ENCODE measurements around the gene CPSF3.
A peak's percentile ranks its signal among the peaks of the same experiment; 100 is the strongest.

Gene CPSF3

DNA sequence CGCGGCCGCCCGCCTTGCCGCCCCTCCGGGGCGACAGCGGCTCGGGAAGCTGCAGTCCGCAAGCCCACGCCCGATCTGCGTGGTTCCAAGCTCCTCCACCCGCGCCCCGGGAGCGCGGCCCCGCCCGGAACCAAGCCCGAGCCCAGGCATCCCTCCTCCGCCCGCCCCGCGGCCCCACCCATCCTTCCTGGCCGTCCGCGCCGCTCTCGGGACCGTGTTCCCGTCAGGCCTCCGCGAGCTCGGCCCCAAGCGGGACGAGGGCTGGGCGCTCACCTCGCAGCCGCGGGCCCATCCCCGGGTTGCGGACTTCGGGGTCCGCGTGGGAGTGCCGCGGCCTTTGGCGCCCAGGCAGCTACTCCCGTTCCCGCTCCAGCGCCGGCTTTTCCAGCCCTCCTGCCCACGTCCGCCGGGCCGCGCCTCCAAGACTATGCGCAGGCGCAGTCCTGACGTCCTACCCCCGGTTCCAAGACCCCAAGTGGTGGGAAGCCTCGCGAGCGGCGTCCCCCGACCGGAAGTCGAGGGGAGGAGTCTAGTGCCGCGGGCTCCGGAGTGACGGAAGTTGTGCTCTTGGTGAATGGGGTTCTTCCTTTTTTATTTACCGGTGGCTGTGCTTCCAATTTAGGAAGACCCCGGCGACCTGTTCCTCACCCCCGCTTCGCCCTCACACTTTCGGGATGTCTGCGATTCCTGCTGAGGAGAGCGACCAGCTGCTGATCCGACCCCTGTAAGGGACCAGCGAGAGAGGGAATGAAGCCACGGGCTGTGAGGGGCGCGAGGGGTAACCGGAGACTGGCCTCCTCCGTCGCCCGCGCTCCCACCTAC lies at the start of gene CPSF3, which contains the start of gene ITGB1BP1:
TSS of gene CPSF3 (plus strand) at position 555 of the 822 bp plus-strand sequence. CDS start at position 675, 120 bp downstream.
TSS of gene ITGB1BP1 (minus strand) at position 429 of the 822 bp plus-strand sequence. CDS start 4,831 bp downstream, outside the sequence.
- Mint-ChIP-seq H3K27ac (ENCODE audit: low read depth) (peak within 1 kb of the TSS; percentile 93), H3K27me3 (no peaks in the 10 kb centered on the region), H3K9me3 (no peaks in the 10 kb centered on the region), H3K4me1 (peaks cover 32% of the 10 kb centered on the region), H3K4me3 (no peak within 1 kb of the TSS), H3K36me3 (ENCODE audit: insufficient read depth) (peaks cover 14% of the 10 kb centered on the region)
- peak; percentile 93 to 95 for DNase-seq (ENCODE audit: low spot score in 2 of 2)
- ATAC-seq (replicated peaks; ENCODE audit: extremely low read depth, poor library complexity, severe bottlenecking): peak; percentile 93

DNA sequence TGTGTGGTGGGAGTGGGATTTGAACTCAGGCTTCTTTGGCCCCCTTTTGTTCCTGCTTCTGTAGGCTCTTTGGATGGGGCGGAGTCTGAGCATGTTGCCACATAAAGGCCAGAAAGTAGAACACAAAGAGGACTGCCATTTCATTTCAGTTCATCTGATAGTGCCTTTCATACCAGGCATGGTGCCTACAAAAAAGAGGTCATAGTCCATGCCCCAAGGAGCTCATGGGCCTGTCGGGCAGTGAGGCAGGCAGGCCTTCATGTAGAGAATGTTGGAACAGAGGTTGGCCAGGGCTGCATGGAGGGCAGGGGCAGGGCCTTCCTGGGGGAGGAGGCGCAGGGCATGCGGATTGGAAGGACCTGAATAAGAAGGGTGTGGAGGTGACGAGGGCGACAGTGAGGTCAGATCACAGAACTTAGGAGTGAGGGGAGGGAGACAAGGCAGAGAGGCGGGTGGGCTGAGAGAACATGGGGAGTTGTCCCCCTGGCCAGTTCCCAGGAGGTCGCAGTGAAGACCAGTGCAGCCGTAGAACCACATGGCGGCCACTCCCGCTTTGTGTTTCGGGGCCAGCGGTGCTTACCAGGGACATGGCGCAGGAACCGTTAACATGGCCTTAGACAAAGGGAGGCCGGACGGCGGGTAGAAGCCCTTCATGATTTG lies 49.3 kb upstream of the CPSF3 start:
- no peak for ATAC-seq (replicated peaks; ENCODE audit: extremely low read depth, poor library complexity, severe bottlenecking)
- no peak overlapping the region for H3K4me3 Mint-ChIP-seq
- peaks cover 69% of the 10 kb centered on the region for H3K27me3 Mint-ChIP-seq
- H3K4me1 Mint-ChIP-seq: no peaks in the 10 kb centered on the region
- DNase-seq (ENCODE audit: low spot score in 2 of 2): no peak
- no peaks in the 10 kb centered on the region for H3K36me3 Mint-ChIP-seq (ENCODE audit: insufficient read depth)
- no peak overlapping the region for H3K27ac Mint-ChIP-seq (ENCODE audit: low read depth)
- no peaks in the 10 kb centered on the region for H3K9me3 Mint-ChIP-seq

GRCh38 chr2:9375857-9376428 lies 47.5 kb upstream of the CPSF3 start:
- Mint-ChIP-seq H3K4me3 (no peak overlapping the region), H3K36me3 (ENCODE audit: insufficient read depth) (no peaks in the 10 kb centered on the region), H3K27me3 (peaks cover 55% of the 10 kb centered on the region), H3K9me3 (no peaks in the 10 kb centered on the region), H3K27ac (ENCODE audit: low read depth) (no peak overlapping the region), H3K4me1 (no peaks in the 10 kb centered on the region)
- DNase-seq (ENCODE audit: low spot score in 2 of 2) (no peak), ATAC-seq (replicated peaks; ENCODE audit: extremely low read depth, poor library complexity, severe bottlenecking) (no peak)

DNA sequence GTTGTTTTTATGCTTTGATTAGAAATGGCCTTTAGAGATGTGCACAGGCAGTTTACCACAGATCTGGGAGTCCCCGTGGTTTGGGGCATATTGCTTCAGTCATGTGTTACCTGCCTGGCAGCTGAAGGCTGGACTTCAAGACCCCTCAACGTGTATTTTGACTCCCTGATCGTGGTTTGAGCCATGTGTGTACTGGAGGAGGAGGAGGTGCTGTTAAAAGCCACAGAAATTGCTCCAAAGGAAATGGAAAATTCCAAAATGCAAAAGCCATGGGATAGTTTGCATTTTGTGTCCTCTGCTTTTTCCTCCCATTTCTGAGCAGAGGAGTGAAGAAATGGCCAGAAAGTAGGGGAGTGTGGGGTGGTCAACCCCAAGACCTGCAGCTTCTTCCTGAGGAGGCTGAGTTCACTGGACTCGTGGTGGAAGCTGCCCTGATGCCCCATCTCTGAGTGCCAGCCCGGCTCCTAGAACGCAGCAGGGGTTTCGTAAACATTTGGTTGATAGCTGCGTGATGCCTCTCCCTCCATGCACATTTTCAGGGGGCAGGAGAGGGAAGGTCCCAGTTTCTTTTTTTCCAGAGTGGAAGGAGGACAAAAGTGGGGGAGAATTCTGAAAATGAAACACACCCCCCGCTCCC lies 45.9 kb upstream of the CPSF3 start:
- no peak overlapping the region for H3K4me3 Mint-ChIP-seq
- DNase-seq (ENCODE audit: low spot score in 2 of 2) (no peak), ATAC-seq (replicated peaks; ENCODE audit: extremely low read depth, poor library complexity, severe bottlenecking) (no peak)
- H3K9me3 Mint-ChIP-seq: no peaks in the 10 kb centered on the region
- H3K4me1 Mint-ChIP-seq: no peaks in the 10 kb centered on the region
- peaks cover 47% of the 10 kb centered on the region for H3K27me3 Mint-ChIP-seq
- H3K27ac Mint-ChIP-seq (ENCODE audit: low read depth): no peak overlapping the region
- no peaks in the 10 kb centered on the region for H3K36me3 Mint-ChIP-seq (ENCODE audit: insufficient read depth)

DNA sequence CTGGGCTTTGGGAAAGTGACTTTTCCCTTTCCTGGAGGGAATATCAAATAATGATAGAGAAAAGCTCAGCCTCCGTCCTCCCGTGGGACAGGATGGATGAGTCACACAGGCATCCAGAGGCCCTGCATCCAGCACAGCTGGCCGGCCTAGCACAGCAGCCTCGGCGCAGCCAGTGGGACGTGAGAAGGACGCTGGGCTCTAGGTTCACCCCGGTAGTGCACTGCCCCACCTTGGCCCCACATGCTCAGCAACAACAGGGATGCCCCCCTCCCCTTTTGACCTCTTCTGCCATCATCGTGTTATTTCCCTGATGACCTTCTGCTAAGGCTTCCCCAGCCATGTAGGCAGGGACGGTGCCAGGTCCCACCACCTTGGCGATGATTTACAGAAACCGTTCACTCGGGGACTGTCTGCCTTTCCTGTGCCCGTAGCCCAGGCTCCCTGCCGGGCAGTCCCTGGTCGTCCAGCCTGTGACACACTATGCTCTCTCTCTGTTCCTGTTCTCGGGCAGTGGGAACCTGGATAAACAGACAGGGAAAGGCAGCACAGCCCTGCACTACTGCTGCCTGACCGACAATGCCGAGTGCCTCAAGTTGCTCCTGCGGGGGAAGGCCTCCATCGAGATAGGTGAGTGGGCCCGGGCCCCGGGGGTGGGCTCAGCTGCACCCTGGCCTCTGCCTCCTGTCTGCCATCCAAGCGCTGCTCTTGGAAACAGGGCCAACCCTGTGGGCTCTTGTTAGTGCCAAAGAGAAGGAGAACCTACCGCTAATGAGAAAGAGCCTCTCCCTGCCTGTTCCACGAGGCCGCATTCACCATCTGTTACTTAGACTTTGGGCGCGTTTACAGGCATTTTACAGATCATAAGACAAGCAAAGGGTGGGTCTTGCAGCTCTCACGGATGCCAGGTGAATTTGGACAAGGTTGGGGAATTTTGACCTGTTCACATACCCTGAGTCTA lies 44.7 kb upstream of the CPSF3 start:
- Mint-ChIP-seq H3K27me3 (peaks cover 49% of the 10 kb centered on the region), H3K27ac (ENCODE audit: low read depth) (no peak overlapping the region)

DNA sequence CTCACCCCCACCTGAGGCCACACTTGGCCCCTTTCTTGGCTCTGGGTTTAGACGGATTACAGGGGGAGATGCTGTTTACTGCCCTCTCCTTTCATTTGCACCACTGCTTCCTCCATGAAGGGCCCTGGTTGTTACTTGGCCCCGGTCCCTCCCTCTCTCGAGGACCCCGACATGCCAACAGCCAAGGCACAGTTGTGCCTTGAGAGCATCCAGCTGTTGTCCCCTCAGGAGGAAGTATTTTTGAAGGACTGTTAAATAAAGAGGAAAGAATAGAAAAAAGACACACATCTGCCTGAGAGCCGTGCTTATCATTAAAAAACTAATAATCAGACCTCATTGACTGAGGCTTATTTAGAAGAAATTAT lies 44.1 kb upstream of the CPSF3 start:
- Mint-ChIP-seq H3K4me3 (no peak overlapping the region), H3K4me1 (no peaks in the 10 kb centered on the region), H3K9me3 (no peaks in the 10 kb centered on the region), H3K27me3 (peaks cover 43% of the 10 kb centered on the region), H3K27ac (ENCODE audit: low read depth) (no peak overlapping the region), H3K36me3 (ENCODE audit: insufficient read depth) (no peaks in the 10 kb centered on the region)
- no peak for ATAC-seq (replicated peaks; ENCODE audit: extremely low read depth, poor library complexity, severe bottlenecking)
- no peak for DNase-seq (ENCODE audit: low spot score in 2 of 2)

More for the DNA sequence above, 44.7 kb upstream of the CPSF3 start:
- DNase-seq (ENCODE audit: low spot score in 2 of 2) (no peak), ATAC-seq (replicated peaks; ENCODE audit: extremely low read depth, poor library complexity, severe bottlenecking) (no peak)
- no peaks in the 10 kb centered on the region for H3K9me3 Mint-ChIP-seq
- no peaks in the 10 kb centered on the region for H3K36me3 Mint-ChIP-seq (ENCODE audit: insufficient read depth)
- no peak overlapping the region for H3K4me3 Mint-ChIP-seq
- no peaks in the 10 kb centered on the region for H3K4me1 Mint-ChIP-seq

DNA sequence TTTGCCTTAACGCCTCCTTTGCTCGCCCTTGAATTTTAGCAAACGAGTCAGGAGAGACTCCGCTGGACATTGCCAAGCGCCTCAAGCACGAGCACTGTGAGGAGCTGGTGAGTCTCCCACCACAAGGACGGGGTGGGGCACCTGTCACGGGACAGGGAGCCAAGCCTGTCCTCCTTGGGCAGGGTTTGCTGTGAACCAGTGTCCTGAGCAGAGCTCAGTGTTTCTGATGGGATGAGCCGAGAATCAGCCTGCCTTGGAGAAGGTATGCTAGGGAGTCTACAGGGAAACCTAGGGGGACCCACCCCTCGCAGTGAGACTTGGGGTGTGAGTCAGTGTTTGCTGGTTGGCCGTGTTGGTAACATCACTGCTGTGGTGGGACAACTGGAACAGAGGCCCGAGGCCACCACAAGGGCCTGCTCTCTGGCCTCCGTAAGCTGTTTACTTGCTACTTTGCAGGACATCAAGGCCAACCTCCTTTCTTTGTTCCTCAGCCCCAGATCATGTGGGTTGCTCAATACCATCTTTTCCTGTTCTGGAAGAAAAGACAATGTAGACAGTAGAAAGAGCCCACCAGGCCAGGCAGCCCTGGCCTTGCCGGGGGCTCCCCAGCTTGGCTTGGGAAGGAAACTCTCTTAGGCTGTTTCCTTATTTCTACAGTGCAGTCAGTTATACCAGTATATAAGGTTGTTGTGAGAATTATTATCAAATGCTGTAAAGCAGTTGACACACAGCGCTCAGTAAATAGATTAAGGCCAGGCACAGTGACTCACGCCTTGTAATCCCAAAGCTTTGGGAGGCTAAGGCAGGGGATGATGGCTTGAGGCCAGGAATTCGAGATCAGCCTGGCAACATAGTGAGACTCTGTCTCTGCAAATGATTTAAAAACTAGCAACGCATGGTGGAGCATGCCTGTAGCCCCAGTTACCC lies 42.5 kb upstream of the CPSF3 start:
- ATAC-seq (replicated peaks; ENCODE audit: extremely low read depth, poor library complexity, severe bottlenecking): no peak
- DNase-seq (ENCODE audit: low spot score in 2 of 2): no peak
- Mint-ChIP-seq H3K36me3 (ENCODE audit: insufficient read depth) (no peaks in the 10 kb centered on the region), H3K27ac (ENCODE audit: low read depth) (no peak overlapping the region), H3K4me1 (no peaks in the 10 kb centered on the region), H3K9me3 (no peaks in the 10 kb centered on the region), H3K4me3 (no peak overlapping the region), H3K27me3 (peaks cover 36% of the 10 kb centered on the region)

GRCh38 chr2:9382604-9383235 lies 40.7 kb upstream of the CPSF3 start:
- Mint-ChIP-seq H3K4me3 (no peak overlapping the region), H3K27me3 (peaks cover 20% of the 10 kb centered on the region), H3K27ac (ENCODE audit: low read depth) (no peak overlapping the region), H3K36me3 (ENCODE audit: insufficient read depth) (peaks cover 1% of the 10 kb centered on the region), H3K4me1 (no peaks in the 10 kb centered on the region), H3K9me3 (no peaks in the 10 kb centered on the region)
- no peak for ATAC-seq (replicated peaks; ENCODE audit: extremely low read depth, poor library complexity, severe bottlenecking)
- DNase-seq (ENCODE audit: low spot score in 2 of 2): no peak

- ATAC-seq (replicated peaks; ENCODE audit: extremely low read depth, poor library complexity, severe bottlenecking) (no peak), DNase-seq (ENCODE audit: low spot score in 2 of 2) (no peak)
- no peak overlapping the region for H3K27ac Mint-ChIP-seq (ENCODE audit: low read depth)
- no peaks in the 10 kb centered on the region for H3K9me3 Mint-ChIP-seq
- peaks cover 10% of the 10 kb centered on the region for H3K27me3 Mint-ChIP-seq
- H3K36me3 Mint-ChIP-seq (ENCODE audit: insufficient read depth): peaks cover 1% of the 10 kb centered on the region
- no peak overlapping the region for H3K4me3 Mint-ChIP-seq
- no peaks in the 10 kb centered on the region for H3K4me1 Mint-ChIP-seq
Observed at GRCh38 chr2:9384521-9384920, 38.9 kb upstream of the CPSF3 start.

GRCh38 chr2:9385841-9386240 lies 37.6 kb upstream of the CPSF3 start:
- no peak overlapping the region for H3K4me3 Mint-ChIP-seq
- H3K27ac Mint-ChIP-seq (ENCODE audit: low read depth): no peak overlapping the region
- peaks cover 10% of the 10 kb centered on the region for H3K27me3 Mint-ChIP-seq
- H3K9me3 Mint-ChIP-seq: no peaks in the 10 kb centered on the region
- H3K36me3 Mint-ChIP-seq (ENCODE audit: insufficient read depth): peaks cover 1% of the 10 kb centered on the region
- H3K4me1 Mint-ChIP-seq: no peaks in the 10 kb centered on the region
- DNase-seq (ENCODE audit: low spot score in 2 of 2) (no peak), ATAC-seq (replicated peaks; ENCODE audit: extremely low read depth, poor library complexity, severe bottlenecking) (no peak)

DNA sequence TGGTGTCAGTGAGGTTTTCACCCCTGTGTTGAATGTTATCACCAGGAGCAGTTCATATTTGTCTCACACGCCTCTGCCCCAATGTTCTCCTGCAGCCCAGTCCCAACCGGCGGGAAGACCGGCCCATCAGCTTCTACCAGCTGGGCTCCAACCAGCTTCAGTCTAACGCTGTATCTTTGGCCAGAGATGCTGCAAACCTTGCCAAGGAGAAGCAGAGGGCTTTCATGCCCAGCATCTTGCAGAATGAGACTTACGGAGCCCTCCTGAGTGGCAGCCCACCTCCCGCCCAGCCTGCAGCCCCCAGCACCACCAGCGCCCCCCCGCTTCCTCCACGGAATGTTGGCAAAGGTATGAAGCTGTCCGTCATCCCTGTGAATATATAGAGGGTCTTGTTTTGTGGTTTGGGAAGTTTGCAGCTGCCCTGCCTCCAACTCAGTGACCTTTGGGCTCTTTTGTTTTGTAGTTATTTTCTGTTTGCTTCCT lies 35.2 kb upstream of the CPSF3 start:
- DNase-seq (ENCODE audit: low spot score in 2 of 2) (no peak), ATAC-seq (replicated peaks; ENCODE audit: extremely low read depth, poor library complexity, severe bottlenecking) (no peak)
- Mint-ChIP-seq H3K36me3 (ENCODE audit: insufficient read depth) (peaks cover 1% of the 10 kb centered on the region), H3K4me3 (no peak overlapping the region), H3K9me3 (no peaks in the 10 kb centered on the region), H3K4me1 (no peaks in the 10 kb centered on the region), H3K27me3 (no peaks in the 10 kb centered on the region), H3K27ac (ENCODE audit: low read depth) (no peak overlapping the region)

Data from central memory CD8-positive, alpha-beta T cell (primary cell).